ENCODE measurements around the gene PDXK. TPM values are rescaled to one million over a fixed set of nuclear protein-coding genes. Genes with fewer than 3 reads are reported as not detected.

PDXK gene
- total RNA-seq, 1 donor: 69.4 TPM

DNA sequence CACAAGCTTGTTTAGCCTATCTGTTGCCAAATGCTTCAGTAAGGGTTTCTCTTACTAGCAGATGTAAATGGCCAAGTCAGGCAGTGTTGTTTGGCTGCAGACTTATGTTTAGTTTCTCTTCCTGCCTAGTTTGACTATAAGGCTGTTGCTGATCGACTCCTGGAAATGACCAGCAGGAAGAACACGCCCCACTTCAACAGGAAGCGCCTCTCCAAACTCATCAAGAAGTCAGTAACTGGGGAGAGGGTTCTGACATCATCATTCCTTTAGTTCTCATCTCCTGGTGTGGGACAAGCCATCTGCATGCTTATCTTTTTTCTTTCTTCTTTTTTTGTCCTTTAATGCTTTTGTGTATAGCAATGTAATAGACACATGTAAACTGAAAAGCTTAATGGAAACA, 34.5 kb upstream of the PDXK start:
- DNase-seq (ENCODE audit: low read depth): no peak
- no peak for TF ChIP-seq CTCF (IDR thresholded peaks at IDR 0.05; ENCODE audit: insufficient read depth, low read length)
- no peak overlapping the region for H3K4me3 ChIP-seq (ENCODE audit: low read depth, low read length)

GRCh38 chr21:43686811-43687565, 31.9 kb upstream of the PDXK start:
- TF ChIP-seq CTCF (IDR thresholded peaks at IDR 0.05; ENCODE audit: insufficient read depth, low read length): no peak
- DNase-seq (ENCODE audit: low read depth): no peak
- no peak overlapping the region for H3K4me3 ChIP-seq (ENCODE audit: low read depth, low read length)

DNA sequence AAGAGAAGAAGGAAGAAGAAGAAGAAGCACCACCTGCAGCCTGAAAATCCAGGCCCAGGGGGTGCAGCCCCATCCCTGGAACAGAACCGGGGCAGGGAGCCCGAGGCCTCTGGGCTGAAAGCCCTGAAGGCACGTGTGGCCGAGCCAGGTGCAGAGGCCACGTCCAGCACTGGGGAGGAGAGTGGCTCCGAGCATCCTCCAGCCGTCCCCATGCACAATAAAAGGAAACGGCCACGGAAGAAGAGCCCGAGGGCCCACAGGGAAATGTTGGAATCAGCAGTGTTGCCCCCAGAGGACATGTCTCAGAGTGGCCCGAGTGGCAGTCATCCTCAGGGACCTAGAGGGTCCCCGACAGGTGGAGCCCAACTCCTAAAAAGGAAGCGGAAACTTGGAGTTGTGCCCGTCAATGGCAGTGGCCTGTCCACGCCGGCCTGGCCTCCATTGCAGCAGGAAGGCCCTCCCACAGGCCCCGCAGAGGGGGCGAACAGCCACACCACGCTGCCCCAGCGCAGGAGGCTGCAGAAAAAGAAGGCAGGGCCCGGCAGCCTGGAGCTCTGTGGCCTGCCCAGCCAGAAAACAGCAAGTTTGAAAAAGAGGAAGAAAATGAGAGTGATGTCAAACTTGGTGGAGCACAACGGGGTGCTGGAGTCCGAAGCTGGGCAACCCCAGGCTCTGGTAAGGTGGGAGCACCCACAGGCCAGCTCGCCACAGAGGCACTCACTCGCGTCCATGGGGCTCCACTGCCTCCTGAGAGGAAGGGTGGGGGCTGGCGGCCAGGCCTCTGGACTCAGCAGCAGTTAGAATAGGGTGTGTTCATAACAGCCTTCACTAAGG, 31.1 kb upstream of the PDXK start:
- no peak for TF ChIP-seq CTCF (IDR thresholded peaks at IDR 0.05; ENCODE audit: insufficient read depth, low read length)
- no peak for DNase-seq (ENCODE audit: low read depth)
- no peak overlapping the region for H3K4me3 ChIP-seq (ENCODE audit: low read depth, low read length)

- no peak for DNase-seq (ENCODE audit: low read depth)
- TF ChIP-seq CTCF (IDR thresholded peaks at IDR 0.05; ENCODE audit: insufficient read depth, low read length): no peak
- no peak overlapping the region for H3K4me3 ChIP-seq (ENCODE audit: low read depth, low read length)
Measured at GRCh38 chr21:43688906-43689305, 30.0 kb upstream of the PDXK start.

- DNase-seq (ENCODE audit: low read depth): no peak
- no peak overlapping the region for H3K4me3 ChIP-seq (ENCODE audit: low read depth, low read length)
- TF ChIP-seq CTCF (IDR thresholded peaks at IDR 0.05; ENCODE audit: insufficient read depth, low read length): no peak
Measured at GRCh38 chr21:43689556-43690337, 29.2 kb upstream of the PDXK start.

DNA sequence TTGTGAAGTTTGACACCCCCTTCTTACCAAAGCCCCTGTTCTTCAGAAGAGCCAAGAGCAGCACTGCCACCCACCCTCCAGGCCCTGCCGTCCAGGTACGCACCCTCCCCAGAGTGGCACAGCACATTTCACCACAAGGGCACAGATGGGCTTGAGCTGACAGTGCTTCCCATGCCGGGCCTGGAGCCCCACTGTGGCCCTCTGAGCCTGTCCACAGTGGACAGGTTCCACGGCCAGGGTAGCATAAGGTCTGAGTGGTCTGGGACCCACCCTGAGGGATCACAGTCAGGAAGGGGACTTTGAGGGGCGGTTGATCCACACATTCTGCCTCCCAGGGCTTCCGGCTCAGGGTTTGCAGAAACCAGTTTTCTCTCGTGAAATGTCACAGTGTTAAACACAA, 28.6 kb upstream of the PDXK start:
- no peak overlapping the region for H3K4me3 ChIP-seq (ENCODE audit: low read depth, low read length)
- DNase-seq (ENCODE audit: low read depth): no peak
- TF ChIP-seq CTCF (IDR thresholded peaks at IDR 0.05; ENCODE audit: insufficient read depth, low read length): no peak
